GM18909 (cell line): ENCODE results near the gene ADCY3.

Experiments
- ATAC-seq: cut with Tn5 transposase; IDR thresholded peaks from one replicate; pipeline ENCODE4 v1.9.1; 2021; ENCODE audit warnings: mild to moderate bottlenecking; ENCODE audit not compliant: unreplicated experiment, poor library complexity

Gene ADCY3

DNA sequence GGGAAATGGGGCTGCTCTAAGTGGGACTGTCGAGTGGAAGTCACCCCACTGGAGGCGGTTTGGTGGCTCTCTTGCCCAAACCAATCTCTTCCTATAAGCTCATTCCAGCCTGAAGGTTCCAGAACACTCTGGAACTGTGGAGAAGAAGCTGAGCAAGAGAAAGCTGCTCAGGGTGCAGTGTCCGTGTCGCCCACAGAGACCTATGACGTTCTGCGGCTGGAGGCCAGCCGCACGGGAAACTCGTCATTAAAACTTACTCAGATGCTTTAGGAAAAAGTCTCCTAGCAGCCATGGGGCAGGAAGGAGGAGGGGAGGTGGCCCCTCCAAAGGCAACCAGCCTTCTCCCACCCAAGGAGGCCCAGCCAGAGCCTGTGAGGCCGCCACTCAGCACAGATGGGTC is 41.7 kb downstream of the ADCY3 start:
- no peak for ATAC-seq

DNA sequence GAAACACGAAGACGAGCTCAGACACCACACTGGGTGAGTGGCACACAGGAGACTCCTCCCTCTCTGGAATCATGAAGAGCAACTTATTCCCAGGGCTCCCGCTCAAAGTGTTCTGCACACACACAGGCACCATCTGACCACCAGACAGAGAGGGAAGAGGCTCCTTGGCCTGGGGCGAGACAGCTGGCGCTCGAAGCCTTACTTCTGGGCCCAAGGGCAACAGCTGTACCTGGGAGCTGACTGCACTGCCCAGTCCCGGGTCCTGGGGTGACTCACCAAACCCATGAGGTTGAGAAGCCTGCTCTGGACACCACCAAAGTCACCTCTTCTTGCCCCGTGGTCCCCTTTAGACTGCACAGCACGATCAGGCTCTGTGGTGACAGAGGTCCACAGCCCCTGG is 42.4 kb downstream of the ADCY3 start:
- no peak for ATAC-seq

DNA sequence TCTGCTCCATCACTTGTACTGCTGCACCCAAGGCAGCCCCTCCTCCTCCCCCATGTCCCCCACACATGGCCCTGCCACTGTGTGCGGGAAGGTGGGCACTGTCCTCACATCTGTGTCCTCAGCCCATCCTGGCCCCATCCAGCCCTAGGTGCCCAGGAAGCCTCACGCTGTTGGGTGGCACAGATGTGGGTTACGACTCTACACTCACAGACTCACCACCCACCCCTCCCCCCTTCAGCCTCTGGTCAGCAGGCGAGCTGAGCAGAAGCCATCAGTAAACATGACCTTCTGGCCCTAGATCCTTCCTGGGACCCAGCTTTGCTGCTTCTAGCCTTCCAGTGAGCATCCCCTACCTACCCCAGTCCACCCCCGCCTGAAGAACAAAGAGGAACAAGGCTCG is 43.0 kb downstream of the ADCY3 start:
- ATAC-seq: no peak

DNA sequence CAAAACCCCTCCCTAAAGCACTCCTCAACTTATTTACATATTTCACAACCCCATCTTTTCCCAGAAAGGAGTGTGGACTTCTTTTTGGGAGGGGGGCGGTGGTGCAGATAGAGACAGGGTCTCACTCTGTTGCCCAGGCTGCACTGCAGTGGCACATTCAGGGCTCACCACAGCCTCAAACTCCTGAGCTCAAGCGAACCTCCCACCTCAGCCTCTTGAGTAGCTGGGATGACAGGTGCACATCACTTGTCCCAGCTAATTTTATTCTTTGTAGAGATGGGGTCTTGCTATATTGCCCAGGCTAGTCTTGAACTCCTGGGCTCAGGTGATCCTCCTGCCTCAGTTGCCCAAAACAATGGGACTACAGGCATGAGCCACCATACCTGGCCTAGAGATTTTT is 44.1 kb downstream of the ADCY3 start:
- ATAC-seq: no peak

DNA sequence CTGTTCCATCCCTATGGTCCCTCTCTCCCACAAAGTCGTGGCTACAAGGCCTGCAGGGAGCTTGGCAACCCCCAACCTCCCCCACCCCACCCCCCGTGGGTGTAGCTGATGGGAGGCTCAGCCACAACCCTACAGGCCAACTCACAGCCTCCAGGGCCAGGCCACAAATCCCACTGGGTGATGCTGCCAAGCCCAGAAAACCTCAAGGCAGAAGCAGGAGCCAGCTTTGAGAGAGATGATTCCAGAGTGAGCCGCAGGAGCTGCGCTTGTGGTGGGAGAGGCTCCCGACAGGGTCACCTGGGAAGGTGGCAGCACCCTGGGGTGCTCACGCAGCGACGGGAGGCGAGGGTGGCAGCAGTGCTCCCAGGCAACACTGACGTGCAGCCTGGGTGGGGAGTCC is 44.8 kb downstream of the ADCY3 start:
- ATAC-seq: no peak

DNA sequence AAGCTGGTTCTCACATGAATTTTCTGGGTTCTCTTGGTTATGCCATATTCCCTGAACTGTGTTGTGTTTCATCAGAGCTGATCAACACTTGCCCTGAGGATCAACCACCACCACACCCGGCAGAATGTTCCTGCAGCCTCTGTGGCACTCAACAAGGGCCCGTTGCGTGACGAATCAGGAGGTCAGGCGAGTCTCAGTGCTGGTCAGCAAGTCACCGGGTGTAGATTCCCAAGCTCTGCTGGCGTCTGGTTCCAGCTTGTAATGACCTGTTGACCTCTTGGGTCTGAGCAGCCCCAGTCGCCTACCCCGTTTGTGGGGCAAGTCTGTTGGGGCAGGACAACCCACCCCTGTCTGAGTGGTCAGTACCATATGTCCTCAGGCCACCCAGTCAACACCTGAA is 46.0 kb downstream of the ADCY3 start:
- ATAC-seq: no peak

DNA sequence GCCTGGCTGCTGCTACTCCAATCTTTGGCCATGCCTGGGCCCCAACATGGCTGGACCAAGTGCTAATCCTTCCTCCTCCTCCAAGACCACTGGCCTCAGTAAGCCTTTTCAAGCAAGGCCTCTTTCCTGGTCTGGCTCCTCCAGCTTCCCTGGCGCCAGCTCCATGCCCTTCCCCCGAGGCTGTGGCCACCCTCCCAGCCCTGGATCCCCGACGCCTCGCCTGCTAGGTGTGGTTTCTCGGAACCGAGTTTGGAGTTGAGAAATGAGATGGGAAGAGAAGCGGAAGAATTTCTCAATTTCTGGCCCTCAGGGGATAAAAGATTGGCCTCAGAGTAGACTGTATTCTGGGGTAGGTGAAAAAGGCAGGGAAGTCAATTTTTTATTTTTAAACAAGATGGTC is 46.4 kb downstream of the ADCY3 start:
- ATAC-seq: no peak

DNA sequence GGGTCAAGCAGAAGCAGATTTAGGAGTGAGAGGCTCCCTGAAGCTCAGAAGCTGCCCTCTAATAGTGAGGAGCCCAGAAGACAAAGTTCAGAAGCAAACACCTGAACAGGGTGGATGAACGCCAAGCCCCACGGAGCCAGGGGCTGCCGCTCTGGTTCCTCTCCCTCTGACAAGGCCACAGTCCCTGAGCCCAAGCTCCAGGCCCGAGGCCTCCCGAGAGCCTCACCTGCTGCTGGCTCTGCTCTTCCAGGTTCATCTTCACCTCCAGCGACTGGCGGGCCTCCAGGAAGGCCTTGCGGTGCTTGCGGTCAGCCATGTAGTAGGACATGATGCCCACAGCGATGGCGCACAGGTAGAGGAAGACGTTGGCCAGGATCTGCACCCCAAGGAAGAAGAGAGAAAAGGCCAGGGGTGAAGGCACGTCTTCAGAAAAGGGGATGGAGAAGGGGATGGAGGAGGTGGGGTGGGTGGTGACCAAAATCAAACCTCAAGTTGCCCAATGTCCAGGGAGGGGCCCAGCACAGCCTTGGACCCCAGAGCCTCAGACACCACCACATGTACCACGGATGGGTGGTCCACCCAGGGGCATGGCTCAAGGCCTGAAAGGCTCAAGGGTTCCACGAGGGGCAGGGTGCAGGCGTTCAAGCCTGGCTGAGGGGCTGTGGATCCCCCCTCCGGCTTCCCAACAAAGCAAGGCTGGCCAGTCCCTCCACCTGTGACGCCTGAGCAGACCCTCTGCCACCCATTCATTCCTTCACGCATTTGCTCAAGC is 47.5 kb downstream of the ADCY3 start:
- ATAC-seq: no peak

DNA sequence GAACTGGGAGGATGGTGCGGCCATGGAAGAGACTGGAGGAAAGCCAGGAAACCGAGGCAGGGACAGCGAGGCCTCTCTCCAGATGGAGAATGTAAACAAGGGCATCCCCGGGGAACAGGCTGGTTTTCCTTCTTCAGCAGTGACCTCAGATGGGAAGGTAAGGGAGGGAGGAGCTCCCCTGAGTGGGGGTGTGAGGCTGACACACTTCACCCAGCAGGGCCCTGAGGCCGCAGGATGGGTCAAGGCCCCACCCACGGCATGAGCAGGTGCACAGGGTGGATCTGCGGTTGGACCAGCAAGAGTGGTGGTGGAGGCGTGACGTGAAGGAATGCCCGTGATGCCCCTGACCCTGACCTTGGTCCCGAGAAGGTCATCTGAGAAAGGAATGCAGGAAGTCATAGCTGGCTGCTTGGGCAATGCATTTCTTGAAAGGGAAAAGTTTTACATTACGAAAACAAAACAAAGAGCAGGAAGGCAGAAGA is 48.1 kb downstream of the ADCY3 start:
- no peak for ATAC-seq

DNA sequence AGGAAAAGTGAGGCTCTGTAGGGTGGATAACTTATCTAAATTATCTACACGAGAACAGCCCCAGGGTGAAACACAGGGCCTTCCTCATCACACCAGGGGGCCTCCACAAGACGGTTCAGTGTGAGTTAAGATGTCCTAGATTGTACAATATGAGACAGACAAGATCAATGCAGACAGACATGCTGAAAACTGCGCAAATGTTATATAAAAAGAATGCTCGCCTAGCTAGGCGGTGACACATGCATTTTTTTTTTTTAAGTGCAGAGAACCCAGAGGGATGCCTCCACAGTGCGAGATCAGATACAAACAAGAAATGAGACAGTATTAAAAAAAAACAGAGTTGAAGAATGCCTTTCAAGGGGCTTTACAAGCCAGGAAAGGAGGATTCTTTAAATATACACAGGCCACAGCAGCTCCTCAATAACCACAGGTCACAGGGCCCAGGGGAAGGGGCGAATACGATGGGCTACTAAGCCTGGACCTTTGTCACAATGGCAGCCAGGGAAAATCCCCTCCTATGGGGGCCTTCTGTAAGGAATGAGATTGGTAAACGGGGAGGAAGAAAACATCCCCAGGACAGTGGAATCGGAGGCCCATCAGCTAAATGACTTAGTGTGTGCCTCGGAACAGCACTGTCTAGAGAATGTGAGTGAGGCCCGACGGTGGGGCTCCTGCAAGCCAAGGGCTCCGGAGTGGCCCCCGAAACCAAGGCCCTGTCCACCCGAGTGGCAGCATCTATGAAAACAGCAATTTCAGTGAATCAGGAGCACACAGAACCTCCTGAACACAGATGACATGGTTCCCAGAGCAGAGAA is 48.9 kb downstream of the ADCY3 start:
- ATAC-seq: no peak

DNA sequence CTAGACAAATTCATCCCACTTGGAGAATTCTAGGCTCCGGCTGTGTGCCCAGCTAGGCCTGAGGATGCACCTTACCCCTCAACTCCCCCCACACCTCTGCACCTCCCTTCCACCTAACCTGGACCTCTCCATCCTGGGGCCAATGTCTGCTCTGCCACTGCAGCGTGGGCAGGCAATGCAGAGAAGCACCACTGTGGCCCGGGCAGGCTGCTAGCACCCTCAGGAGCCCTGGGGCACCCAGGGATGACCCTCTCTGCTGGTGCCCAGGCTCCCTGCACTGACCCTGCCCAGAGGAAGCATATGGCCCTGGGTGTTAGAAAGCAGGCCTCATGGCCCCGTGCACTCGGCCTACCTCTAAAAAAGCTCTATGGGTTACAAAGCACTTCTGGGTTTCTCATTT is 49.6 kb downstream of the ADCY3 start:
- ATAC-seq: no peak

DNA sequence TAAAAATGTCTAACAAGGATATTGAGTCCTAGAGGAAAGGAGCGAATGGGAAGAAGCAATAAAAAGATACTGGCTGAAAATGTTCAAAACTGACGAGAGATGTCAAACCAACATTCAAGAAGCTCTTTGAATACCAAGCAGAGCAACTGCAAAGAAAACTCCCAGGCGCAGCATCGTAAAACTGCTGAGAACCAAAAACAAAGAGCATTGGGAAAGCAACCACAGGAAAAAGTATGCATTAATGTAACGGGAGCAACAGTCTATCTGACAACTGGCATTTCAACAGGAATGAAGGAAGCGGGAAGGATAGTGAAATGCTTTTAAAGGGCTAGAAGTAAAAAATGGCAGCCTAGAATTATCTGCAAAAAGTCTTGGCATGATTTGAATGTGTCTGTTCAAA is 53.1 kb downstream of the ADCY3 start:
- ATAC-seq: no peak

DNA sequence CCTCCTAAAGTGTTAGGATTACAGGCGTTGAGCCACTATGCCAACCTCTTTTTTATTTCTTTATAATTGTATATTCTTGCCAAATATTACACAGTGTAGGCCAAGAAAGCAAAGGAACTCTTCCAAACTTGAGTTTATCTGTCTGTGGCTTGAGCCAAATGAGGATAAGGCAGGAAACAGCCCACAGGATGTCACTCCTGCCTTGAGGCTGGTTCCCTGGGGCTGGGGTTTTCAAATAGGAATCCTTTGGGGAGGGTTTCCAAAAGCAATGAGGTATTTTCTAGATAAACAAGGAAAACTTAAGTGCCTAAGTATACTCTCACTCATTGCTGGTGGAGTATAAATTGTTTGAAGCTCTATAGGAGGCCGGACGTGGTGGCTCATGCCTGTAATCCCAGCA is 56.4 kb downstream of the ADCY3 start:
- no peak for ATAC-seq

DNA sequence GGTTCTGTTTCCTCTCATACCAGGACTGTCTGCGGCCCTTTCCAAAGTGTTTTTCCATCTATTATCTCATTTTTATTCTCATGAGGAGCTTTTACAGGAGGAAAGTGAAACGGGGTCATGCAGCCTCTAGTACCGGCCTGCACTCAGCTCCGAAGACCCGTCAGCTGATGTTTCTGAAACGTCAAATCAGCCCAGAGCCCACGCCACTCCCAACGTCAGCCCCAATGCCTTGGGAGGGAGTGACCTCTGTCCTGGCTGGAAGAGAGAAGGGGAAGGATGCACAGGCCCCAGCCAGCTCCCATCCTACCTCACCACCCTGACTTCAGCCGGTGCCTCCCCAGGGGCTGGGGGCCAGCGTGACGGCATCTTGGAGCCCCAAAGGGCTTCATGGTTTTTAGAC is 58.5 kb downstream of the ADCY3 start:
- no peak for ATAC-seq

DNA sequence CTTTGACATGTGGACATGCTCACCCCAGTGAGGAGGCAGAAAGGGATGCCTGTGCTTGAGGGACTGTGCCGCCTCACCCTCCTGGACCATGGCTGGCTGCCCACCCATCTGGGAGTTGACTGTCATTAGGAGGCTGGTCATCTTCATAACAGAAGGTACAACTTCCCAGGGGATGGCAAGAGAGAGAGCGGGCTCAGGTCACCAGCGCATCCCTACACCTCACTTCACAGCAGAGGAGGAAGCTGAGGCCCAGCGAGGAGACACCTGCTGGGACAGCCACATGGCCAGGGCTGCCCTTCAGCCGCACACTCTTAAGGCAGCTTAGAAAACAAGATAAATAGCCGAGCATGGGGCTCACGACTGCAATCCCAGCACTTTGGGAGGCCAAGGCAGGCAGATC is 59.4 kb downstream of the ADCY3 start:
- ATAC-seq: no peak

DNA sequence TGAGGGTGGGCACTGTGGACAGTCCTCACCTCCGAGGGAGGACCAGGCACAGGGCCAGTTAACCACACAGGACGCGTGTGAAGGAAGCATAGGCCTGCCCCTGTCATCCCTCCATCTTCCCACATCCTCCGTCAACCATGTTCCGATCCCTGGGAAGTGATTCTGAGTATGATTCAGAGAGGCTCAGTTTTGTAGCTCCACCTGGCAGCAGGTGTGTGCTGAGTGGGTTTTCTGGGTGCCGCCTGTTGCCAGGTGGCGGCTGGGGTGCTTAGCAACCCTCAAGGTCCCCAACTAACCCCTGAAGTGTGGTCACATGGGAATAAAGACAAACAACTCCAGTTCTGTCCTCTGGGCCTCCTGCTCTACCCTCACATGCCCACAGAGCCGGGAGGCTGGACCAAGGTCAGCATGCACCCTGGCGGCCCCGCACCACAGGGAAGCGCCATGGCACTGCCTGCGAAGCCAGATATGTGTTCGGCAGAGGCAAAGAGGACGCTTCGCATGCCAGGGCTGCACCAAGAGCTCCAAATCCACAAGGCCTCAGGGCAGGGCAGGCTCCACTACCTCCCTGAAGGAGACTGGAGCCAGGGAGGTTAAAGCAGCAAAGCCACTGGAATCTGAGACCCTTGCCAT is 60.0 kb downstream of the ADCY3 start:
- no peak for ATAC-seq

DNA sequence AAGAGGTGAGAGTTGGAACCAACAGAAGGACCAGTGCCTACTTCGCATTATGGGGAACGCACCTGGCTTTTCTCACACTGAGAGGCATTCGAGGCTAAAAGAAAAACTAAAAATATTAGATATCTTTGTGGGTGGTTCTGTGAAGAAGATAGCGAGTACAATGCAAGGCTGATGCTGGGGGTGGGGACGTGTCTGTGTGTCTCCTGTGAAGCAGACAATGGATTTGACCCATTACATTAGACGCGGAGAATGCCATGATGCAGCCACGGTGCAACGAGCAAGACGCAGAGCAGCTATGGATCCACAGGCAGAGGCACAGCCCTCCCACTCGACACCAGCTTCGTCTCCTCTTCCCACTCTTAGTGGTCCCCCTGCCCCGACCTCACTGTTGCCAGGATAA is 61.0 kb downstream of the ADCY3 start:
- ATAC-seq: no peak

DNA sequence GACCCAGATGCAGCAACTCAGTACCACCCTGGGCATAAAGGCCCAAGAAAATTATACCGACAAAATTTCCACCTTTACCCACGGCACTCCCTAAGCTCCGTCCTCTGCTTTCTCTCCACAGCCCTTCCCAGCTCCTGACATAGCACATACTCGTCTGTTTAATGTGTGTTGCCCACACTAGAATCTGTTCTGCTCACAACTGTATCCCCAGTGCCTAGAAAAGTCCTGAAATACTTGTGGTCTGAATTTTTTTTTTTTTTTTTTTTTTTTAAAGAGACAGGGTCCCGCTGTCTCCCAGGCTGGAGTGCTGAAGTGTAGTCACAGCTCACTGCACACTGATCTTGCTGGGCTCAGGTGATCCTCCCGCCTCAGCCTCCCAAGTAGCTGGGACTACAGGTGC is 62.3 kb downstream of the ADCY3 start:
- no peak for ATAC-seq

DNA sequence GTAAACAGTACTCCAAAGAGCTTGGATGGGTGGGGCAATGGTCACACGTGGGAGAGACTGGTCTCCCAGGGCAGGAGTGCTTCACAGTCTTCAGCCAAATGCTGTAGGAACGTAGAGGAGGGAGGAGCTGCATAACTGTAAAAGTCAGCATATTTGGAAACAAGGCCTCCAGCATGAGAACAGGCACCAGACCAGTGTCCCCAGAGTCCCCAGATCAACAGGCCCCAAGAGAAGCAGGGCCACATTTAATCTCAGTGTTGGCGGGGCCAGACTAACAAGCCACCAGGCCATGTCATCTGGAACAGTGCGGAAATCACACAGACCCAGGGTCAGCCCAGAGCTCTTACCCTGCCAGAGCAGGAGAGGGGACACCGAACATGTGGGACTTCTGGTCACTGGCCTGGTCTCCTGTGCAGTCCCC is 63.2 kb downstream of the ADCY3 start:
- no peak for ATAC-seq

DNA sequence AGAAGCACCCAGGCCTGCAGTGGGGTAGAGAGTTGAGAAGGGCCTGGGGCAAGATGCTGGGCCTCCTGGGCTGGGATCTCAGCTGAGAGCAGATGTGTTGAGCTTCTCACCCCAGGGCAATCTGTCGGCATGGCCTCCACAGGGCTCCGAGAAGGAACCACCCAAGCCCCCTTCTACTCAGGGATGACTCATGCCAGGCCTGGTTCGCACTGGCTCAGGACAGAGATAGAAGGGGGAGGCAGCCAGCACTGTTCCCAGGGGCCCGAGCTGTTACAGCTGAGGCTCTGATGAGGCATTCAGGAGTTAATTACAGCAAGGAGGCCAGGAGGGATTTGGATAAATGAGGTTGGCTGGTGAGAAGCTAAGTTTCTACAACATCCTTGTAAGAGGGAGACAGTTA is 64.3 kb downstream of the ADCY3 start:
- no peak for ATAC-seq

DNA sequence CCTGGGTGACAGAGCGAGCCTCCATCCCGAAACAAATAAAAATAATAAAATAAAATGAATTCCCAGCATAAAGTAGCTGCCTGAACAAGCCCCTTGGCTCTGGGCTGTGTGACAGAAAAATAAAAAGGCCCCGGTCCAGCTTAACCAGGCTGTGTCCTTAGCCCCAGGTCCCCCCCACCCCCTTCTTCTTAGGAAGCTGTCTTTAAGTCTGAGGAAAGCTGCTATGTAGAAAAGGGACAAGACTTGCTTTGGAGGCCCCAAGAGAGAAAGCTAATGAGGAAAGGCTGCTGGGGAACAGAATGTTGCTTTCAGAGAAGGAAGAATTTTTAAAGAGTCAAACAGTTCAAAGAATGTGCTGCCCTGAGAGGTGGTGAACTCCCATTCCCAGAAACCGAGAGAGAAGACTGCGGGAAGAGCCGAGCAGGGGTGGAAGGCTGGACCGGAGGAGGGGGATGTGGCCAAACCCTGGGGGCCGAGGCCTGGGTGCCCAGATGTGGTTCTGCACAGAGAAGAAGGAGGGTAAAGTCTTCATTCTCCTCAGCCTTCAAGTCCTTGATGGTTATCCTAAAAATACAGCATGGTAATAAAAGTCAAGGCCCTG is 64.9 kb downstream of the ADCY3 start:
- ATAC-seq: no peak
